Measurements from ENCODE around the gene P2RY6. TPM values are rescaled to one million over a fixed set of nuclear protein-coding genes. Genes with fewer than 3 reads are reported as not detected.

Gene P2RY6
- total RNA-seq, 1 experiment from 2014 or later: 0.15 TPM

- H3K27me3 ChIP-seq (ENCODE audit: insufficient read depth, low read length): no peaks in the 10 kb centered on the region
- no peaks in the 10 kb centered on the region for H3K36me3 ChIP-seq (ENCODE audit: control insufficient read depth in 1 of 2, insufficient read depth in 2 of 2, low read length in 2 of 2)
- no peak overlapping the region for H3K9ac ChIP-seq (ENCODE audit: low read length)
- ChIA-PET CTCF (interaction anchor here (1.7 to 2.6 kb wide), 3 partner anchors 49 to 311 kb away, joined by 5 to 35 read pairs (median 11); no protein-coding TSS in a partner anchor), POLR2A (no interaction called here), RAD21 (ENCODE audit: low non-redundant PET in 1 of 2, low total read pairs in 2 of 2, uncharacterized antibody in 2 of 2, unreplicated experiment in 2 of 2) (no interaction called here)
- H2AFZ ChIP-seq (ENCODE audit: low read depth, low read length, poor library complexity, severe bottlenecking): no peak overlapping the region
- no TSS peak for BruUV-seq (replicated peaks)
- H3K4me1 ChIP-seq (ENCODE audit: control insufficient read depth in 1 of 2, insufficient read depth in 2 of 2, low read length in 2 of 2): peaks cover 0 to 14% of the 10 kb centered on the region in 2 experiments; a peak in 1 of 4 replicates
- TF ChIP-seq SIN3A (IDR thresholded peaks at IDR 0.05; ENCODE audit: low read depth) (no peak), CBX3 (IDR thresholded peaks at IDR 0.05; ENCODE audit: low read depth) (no peak), EZH2phosphoT487 (IDR thresholded peaks at IDR 0.05; ENCODE audit: borderline replicate concordance) (no peak), POLR2AphosphoS5 (IDR thresholded peaks at IDR 0.05; ENCODE audit: low read depth, low read length) (no peak), ELF1 (IDR thresholded peaks at IDR 0.05; ENCODE audit: borderline replicate concordance, low read depth) (no peak), ZFX (IDR thresholded peaks at IDR 0.05) (no peak), ATF3 (IDR thresholded peaks at IDR 0.05) (no peak), YY1 (IDR thresholded peaks at IDR 0.05; ENCODE audit: extremely low read depth, insufficient replicate concordance, low read depth, low read length) (no peak), EZH2 (IDR thresholded peaks at IDR 0.05) (no peak), MAX (IDR thresholded peaks at IDR 0.05) (no peak), JUND (IDR thresholded peaks at IDR 0.05) (no peak), POLR2A (IDR thresholded peaks at IDR 0.05; ENCODE audit: borderline replicate concordance, extremely low read depth, insufficient read depth, insufficient read length) (no peak)
- no peaks in the 10 kb centered on the region for H3K9me3 ChIP-seq (ENCODE audit: control insufficient read depth in 1 of 2, insufficient read depth in 1 of 2, low read depth in 1 of 2, low read length in 2 of 2)
- DNase-seq (ENCODE audit: low read depth, low spot score) (no peak), ATAC-seq (no peak)
- H3K79me2 ChIP-seq (ENCODE audit: insufficient read depth, low read length): no peaks in the 10 kb centered on the region
- no peak overlapping the region for H3K27ac ChIP-seq (ENCODE audit: low read depth, low read length)
- no peak overlapping the region for H3K4me2 ChIP-seq (ENCODE audit: low read length)
- intact Hi-C loops (cut with micrococcal nuclease): no loop called here
- H3K4me3 ChIP-seq (replicated peaks in 1 of 2; ENCODE audit: low read depth in 1 of 2, low read length in 2 of 2): no peak overlapping the region
- H4K20me1 ChIP-seq (ENCODE audit: insufficient read depth): no peaks in the 10 kb centered on the region
- no peaks in the 10 kb centered on the region for H3K9me2 ChIP-seq (ENCODE audit: insufficient read depth)
Observed at GRCh38 chr11:73235236-73235786, 36.8 kb upstream of the P2RY6 start.

All from HCT116 (cell line).